GM19452 (cell line): ENCODE data around the gene FOXN4.
"Not testable (repeated sequence)": the region's sequence is repeated elsewhere in the genome, so short reads cannot be mapped to it uniquely, and the experiment has no call there.

Experiments used
- ATAC-seq: cut with Tn5 transposase; IDR thresholded peaks from one replicate; pipeline ENCODE4 v1.9.1; 2021; ENCODE audit not compliant: unreplicated experiment

Gene FOXN4

GRCh38 chr12:109308534-109309380, at the start of gene FOXN4:
FOXN4 (minus strand) TSS chr12:109309284; CDS start chr12:109308321, 963 bp downstream.
- ATAC-seq, result no peak

- ATAC-seq, result peak; percentile 74
Measured at GRCh38 chr12:109358154-109358869, 49.2 kb upstream of the FOXN4 start.

GRCh38 chr12:109357032-109357431, 47.9 kb upstream of the FOXN4 start:
- ATAC-seq, result no peak

- no peak for ATAC-seq
Measured at GRCh38 chr12:109356577-109356976, 47.5 kb upstream of the FOXN4 start.

- ATAC-seq, result no peak
Measured at GRCh38 chr12:109352184-109352583, 43.1 kb upstream of the FOXN4 start.

- ATAC-seq, result no peak
Measured at GRCh38 chr12:109347589-109347988, 38.5 kb upstream of the FOXN4 start, which contains the start of gene MYO1H. MYO1H (plus strand) TSS chr12:109347900; CDS start chr12:109347961, 61 bp downstream.

- ATAC-seq, result no peak
Measured at GRCh38 chr12:109346920-109347319, 37.8 kb upstream of the FOXN4 start.

- ATAC-seq, result no peak
Measured at GRCh38 chr12:109345428-109345827, 36.3 kb upstream of the FOXN4 start.

GRCh38 chr12:109343677-109344076, 34.6 kb upstream of the FOXN4 start:
- ATAC-seq, result no peak

GRCh38 chr12:109336593-109336992, 27.5 kb upstream of the FOXN4 start:
- ATAC-seq, result no peak

GRCh38 chr12:109334887-109335286, 25.8 kb upstream of the FOXN4 start:
- no peak for ATAC-seq

GRCh38 chr12:109331301-109331952, 22.3 kb upstream of the FOXN4 start:
- no peak for ATAC-seq

GRCh38 chr12:109330282-109331230, 21.5 kb upstream of the FOXN4 start:
- no peak for ATAC-seq

GRCh38 chr12:109329686-109330085, 20.6 kb upstream of the FOXN4 start:
- no peak for ATAC-seq

- ATAC-seq, result no peak
Measured at GRCh38 chr12:109329003-109329402, 19.9 kb upstream of the FOXN4 start.

GRCh38 chr12:109321294-109321693, 12.2 kb upstream of the FOXN4 start:
- not testable (repeated sequence) for ATAC-seq

GRCh38 chr12:109310247-109311125, 1.4 kb upstream of the FOXN4 start:
- ATAC-seq, result no peak

- no peak for ATAC-seq
Measured at GRCh38 chr12:109309381-109310246, 530 bp upstream of the FOXN4 start.
